Measurements from ENCODE around the gene HES6.
A peak's percentile ranks its signal among the peaks of the same experiment; 100 is the strongest.

HES6 gene

DNA sequence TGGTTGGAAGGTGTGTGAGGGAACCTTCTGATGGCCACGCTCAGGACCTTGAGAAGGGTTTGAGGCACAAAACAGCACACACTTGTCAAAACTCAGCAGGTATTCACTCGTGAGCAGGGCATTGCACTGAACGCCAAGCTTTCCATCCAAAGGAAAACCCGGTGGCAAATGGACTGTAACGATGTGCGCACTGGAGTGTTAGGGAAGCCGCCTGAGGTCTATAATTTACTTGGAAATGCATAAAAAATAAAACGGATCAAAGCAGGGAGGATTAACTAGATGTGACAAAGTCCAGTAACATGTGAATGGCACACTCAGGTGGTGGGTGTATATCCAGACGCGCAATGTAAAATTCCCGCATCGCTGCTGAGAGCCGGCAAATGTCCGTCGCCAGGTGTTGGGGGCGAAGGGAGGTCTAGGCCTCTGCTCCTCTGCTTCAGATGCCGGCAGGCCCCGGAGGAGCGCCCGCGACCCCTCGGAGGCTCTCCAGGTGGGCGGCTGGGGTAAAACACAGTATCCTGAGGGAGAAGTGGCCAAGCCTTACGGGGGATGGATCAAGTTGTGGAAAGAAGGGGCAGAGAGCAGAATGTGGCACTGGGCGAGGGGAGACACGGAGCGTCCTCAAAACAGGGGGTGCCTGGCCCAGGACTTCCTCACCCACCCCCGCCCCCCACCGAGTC lies 15.3 kb downstream of the HES6 start:
- 94 to 95% methylated on average over 28 of the region's 29 CpGs for WGBS, 2 experiments
- Histone ChIP-seq H3K4me1 (ENCODE audit: control insufficient read depth, insufficient read depth, low read length) (no peaks in the 10 kb centered on the region), H3K27me3 (ENCODE audit: control insufficient read depth, insufficient read depth, low read length, poor library complexity, severe bottlenecking) (no peaks in the 10 kb centered on the region), H3K4me3 (ENCODE audit: insufficient read depth, low read depth, low read length) (no peak overlapping the region), H3K36me3 (ENCODE audit: control insufficient read depth, insufficient read depth, low read length) (no peaks in the 10 kb centered on the region), H3K27ac (ENCODE audit: insufficient read depth, low read depth, low read length, poor library complexity, severe bottlenecking) (no peak overlapping the region), H3K9me3 (ENCODE audit: control insufficient read depth, low read length) (no peaks in the 10 kb centered on the region)

DNA sequence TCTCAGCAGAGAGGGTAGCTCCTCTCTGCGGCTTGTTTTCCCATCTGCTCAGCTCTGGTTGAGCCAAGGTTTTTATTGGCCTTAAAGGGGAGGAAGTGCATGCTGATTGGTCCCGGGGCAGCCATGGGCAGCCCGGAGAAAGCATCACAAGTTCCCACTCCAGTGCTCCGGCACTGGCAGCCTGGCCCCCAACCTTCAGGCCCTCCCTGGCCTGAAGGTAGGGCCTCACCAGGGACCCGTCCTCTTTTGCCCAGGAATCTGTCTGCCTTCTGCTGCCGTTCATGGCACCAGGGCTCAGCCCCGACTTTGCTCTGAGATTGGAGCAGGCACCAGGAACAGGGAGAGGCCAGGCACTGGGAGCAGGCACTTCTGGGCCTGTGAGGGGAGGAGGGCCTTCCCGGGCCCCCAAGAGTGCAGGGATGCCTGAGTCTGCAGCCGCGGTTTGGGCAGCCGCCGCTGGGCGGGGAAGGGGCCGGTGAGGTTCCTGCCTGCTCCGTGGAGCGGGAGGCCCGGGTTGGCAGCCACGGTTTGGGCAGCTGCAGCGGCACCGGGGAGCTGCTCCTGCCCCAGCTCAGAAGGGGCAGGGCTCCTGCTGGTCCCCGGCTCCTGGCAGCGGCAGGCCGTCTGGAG lies 18.8 kb downstream of the HES6 start:
- Histone ChIP-seq H3K9me3 (ENCODE audit: control insufficient read depth, low read length) (no peaks in the 10 kb centered on the region), H3K27ac (ENCODE audit: insufficient read depth, low read depth, low read length, poor library complexity, severe bottlenecking) (no peak overlapping the region), H3K4me1 (ENCODE audit: control insufficient read depth, insufficient read depth, low read length) (no peaks in the 10 kb centered on the region), H3K27me3 (ENCODE audit: control insufficient read depth, insufficient read depth, low read length, poor library complexity, severe bottlenecking) (no peaks in the 10 kb centered on the region), H3K36me3 (ENCODE audit: control insufficient read depth, insufficient read depth, low read length) (no peaks in the 10 kb centered on the region), H3K4me3 (ENCODE audit: insufficient read depth, low read depth, low read length) (no peak overlapping the region)
- 87 to 89% methylated on average over 23 of the region's 23 CpGs for WGBS, 2 experiments

DNA sequence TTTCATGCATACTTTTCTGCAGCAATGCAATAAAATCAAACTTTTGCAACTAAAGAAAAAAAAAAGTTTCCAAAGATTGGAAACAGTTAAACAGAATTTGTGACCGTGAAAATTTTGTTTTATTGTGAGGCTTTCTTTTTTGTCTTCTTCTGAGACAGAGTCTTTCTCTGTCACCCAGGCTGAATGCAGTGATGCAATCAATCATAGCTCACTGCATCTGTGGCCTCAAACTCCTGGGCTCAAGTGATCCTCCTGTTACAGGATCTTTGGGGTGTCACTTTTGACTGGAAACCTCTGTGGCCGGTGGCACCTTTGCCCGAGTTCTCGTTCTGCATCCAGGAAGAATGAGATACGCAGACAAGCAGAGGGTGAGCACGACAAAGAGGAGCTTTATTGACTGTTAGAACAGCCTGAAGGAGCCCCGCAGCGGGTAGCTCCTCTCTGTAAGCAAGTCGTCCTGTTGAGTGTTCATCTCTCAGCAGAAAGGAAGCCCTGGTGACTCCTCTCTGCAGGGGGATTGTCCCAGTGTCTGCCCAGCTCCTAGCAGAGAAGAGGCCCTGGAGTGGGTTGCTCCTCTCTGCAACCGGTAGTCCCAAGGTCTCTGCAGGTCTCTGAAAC lies 19.5 kb downstream of the HES6 start:
- Histone ChIP-seq H3K4me3 (ENCODE audit: insufficient read depth, low read depth, low read length) (no peak overlapping the region), H3K4me1 (ENCODE audit: control insufficient read depth, insufficient read depth, low read length) (no peaks in the 10 kb centered on the region), H3K27ac (ENCODE audit: insufficient read depth, low read depth, low read length, poor library complexity, severe bottlenecking) (no peak overlapping the region), H3K36me3 (ENCODE audit: control insufficient read depth, insufficient read depth, low read length) (no peaks in the 10 kb centered on the region), H3K27me3 (ENCODE audit: control insufficient read depth, insufficient read depth, low read length, poor library complexity, severe bottlenecking) (no peaks in the 10 kb centered on the region), H3K9me3 (ENCODE audit: control insufficient read depth, low read length) (no peaks in the 10 kb centered on the region)
- WGBS, 2 experiments: 73 to 75% methylated on average over 10 of the region's 10 CpGs

DNA sequence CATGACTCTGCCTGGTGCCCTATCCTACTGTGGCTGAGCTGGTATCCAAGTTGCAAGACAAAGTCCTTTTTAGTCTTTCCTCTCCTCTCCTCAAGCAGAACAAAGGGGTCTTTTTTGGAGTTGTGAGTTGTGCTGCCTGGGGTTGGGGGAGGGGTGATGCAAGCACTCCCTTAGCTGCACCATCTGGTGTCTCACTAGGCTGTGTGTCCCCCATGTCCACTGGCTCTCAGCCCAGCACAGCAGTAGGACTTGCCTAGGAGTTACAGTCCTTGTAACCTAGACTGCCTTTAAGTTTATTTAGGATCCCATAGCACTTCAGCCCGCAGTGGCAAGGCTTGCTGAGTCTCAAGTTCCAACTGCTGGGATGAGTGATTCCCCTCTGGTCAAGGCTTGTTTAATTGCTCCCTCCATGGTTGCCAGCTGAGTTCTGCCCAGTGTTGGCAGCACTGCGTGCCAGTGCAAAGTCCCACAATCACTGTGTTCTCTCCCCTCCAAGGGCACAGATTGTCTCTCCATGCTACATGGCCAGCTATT lies 23.1 kb downstream of the HES6 start:
- Histone ChIP-seq H3K27me3 (ENCODE audit: control insufficient read depth, insufficient read depth, low read length, poor library complexity, severe bottlenecking) (no peaks in the 10 kb centered on the region), H3K9me3 (ENCODE audit: control insufficient read depth, low read length) (no peaks in the 10 kb centered on the region), H3K27ac (ENCODE audit: insufficient read depth, low read depth, low read length, poor library complexity, severe bottlenecking) (no peak overlapping the region), H3K4me3 (ENCODE audit: insufficient read depth, low read depth, low read length) (no peak overlapping the region), H3K4me1 (ENCODE audit: control insufficient read depth, insufficient read depth, low read length) (no peaks in the 10 kb centered on the region), H3K36me3 (ENCODE audit: control insufficient read depth, insufficient read depth, low read length) (no peaks in the 10 kb centered on the region)
- 93 to 94% methylated on average over 2 of the region's 2 CpGs for WGBS, 2 experiments

DNA sequence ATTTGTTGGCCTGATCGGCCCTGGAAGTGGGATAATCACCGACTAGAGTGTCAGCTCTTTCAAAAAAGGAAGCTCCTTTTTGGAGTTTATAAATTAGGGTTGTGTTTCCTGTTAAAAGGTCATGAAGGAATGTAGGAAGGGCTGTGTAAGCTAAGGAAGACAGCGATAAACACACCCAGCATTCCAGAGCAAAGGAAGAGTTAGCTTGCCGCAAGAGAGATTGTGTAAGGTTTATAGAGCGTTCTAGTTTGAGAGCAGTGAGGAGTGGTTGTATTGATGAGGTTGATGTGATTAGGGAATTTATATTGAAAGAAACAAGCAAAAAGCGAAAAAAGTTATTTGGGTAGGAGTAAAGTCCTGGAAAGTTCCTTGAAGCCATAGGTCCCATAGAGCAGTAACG lies 32.8 kb downstream of the HES6 start:
- H3K27ac ChIP-seq (ENCODE audit: insufficient read depth, low read depth, low read length, poor library complexity, severe bottlenecking): no peak overlapping the region
- H3K4me3 ChIP-seq (ENCODE audit: insufficient read depth, low read depth, low read length): no peak overlapping the region
- 86 to 88% methylated on average over 7 of the region's 7 CpGs for WGBS, 2 experiments
- H3K36me3 ChIP-seq (ENCODE audit: control insufficient read depth, insufficient read depth, low read length): no peaks in the 10 kb centered on the region
- no peaks in the 10 kb centered on the region for H3K9me3 ChIP-seq (ENCODE audit: control insufficient read depth, low read length)
- H3K4me1 ChIP-seq (ENCODE audit: control insufficient read depth, insufficient read depth, low read length): peaks cover 6% of the 10 kb centered on the region
- H3K27me3 ChIP-seq (ENCODE audit: control insufficient read depth, insufficient read depth, low read length, poor library complexity, severe bottlenecking): peaks cover 17% of the 10 kb centered on the region

DNA sequence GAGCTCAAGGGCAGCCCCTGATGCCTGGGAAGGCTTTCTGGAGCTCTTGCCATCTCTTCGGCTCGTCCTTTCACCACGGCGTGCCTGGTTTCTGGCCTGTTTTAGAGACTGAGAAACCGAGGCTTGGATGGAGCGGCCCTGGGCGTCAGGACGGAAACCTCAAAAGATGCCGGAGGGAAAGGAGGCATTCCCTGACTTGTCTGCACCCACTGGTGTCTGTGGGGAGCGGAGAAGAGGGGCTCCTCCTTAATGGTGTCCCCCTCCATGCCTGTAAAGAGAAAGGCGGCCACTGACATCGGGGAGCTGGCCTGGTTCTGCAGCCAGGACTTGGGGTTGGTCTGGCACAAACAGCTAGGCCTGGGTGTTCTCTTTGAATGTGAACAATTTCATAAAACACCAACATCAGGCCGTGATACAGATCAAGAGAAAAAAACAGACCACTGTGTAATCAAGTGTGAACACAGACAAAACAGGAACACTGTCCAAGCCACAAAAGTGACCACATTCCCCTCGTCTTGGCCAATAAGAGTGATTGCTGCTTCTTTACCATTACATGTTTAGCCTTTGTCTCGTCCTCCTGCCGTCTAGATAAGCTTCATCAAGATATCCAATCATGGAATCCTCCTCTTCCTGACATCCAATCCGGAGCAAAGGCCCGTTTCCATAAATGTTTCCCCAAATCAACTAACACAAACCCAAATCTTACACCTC lies 35.7 kb downstream of the HES6 start:
- Histone ChIP-seq H3K4me3 (ENCODE audit: insufficient read depth, low read depth, low read length) (peak overlapping the region; percentile 37), H3K27ac (ENCODE audit: insufficient read depth, low read depth, low read length, poor library complexity, severe bottlenecking) (no peak overlapping the region)
- WGBS, 2 experiments: 78 to 79% methylated on average over 18 of the region's 18 CpGs

DNA sequence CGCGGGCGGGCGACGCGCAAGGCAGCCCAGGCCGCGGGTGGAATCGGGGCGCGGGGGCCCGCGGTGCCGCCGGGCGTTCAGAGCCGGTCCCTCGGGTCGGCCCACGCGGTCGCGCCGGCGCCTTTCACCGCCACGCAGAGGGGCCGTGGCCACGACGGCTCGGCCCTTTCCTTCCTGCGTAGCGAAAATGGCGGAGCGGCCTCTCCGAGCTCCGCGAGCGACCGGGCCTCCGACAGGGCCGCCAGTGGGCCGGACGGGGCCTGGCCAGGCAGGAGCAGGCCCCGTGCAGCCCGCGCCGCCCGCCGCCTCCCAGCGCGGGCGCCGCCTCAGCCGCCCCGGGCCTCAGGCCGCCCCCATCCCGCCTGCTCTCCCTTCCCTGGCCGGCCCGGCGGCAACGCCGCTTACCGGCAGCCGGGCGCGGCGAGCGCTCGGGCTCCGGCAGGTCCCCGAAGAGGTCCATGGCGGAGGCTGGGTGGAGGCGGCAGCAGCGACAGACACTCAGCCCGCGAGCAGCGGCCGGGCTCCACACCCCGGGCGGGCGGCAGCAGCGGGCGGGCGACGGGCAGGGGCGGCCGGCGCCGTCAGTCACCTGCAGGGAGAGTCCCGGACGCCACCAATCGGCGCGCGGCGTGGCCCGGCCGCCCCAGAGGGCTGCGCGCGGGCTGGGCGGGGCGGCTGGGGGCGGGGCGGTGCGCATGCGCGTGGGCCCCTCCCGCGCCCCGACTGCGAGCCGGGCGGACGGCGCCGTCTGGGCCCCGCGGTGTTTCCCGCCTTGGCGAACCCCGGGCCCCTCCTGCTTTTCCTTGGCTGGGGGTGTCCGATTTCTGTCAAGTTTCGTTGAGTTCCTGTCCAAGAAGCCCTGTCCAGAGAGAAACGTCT lies 36.5 kb downstream of the HES6 start, which contains the start of gene ILKAP:
Gene ILKAP, minus strand, starts transcription at position 602 of the 879 bp plus-strand sequence. Its CDS starts 142 bp downstream, at position 460.
- Histone ChIP-seq H3K4me1 (ENCODE audit: control insufficient read depth, insufficient read depth, low read length) (peaks cover 7% of the 10 kb centered on the region), H3K36me3 (ENCODE audit: control insufficient read depth, insufficient read depth, low read length) (no peaks in the 10 kb centered on the region), H3K27me3 (ENCODE audit: control insufficient read depth, insufficient read depth, low read length, poor library complexity, severe bottlenecking) (peaks cover 6% of the 10 kb centered on the region), H3K4me3 (ENCODE audit: insufficient read depth, low read depth, low read length) (peak within 1 kb of the TSS; percentile 72), H3K9me3 (ENCODE audit: control insufficient read depth, low read length) (no peaks in the 10 kb centered on the region), H3K27ac (ENCODE audit: insufficient read depth, low read depth, low read length, poor library complexity, severe bottlenecking) (no peak within 1 kb of the TSS)
- 0% methylated on average over 126 of the region's 126 CpGs for WGBS, 2 experiments

More for the DNA sequence above, 35.7 kb downstream of the HES6 start:
- no peaks in the 10 kb centered on the region for H3K9me3 ChIP-seq (ENCODE audit: control insufficient read depth, low read length)
- H3K4me1 ChIP-seq (ENCODE audit: control insufficient read depth, insufficient read depth, low read length): peaks cover 7% of the 10 kb centered on the region
- peaks cover 6% of the 10 kb centered on the region for H3K27me3 ChIP-seq (ENCODE audit: control insufficient read depth, insufficient read depth, low read length, poor library complexity, severe bottlenecking)
- H3K36me3 ChIP-seq (ENCODE audit: control insufficient read depth, insufficient read depth, low read length): no peaks in the 10 kb centered on the region

DNA sequence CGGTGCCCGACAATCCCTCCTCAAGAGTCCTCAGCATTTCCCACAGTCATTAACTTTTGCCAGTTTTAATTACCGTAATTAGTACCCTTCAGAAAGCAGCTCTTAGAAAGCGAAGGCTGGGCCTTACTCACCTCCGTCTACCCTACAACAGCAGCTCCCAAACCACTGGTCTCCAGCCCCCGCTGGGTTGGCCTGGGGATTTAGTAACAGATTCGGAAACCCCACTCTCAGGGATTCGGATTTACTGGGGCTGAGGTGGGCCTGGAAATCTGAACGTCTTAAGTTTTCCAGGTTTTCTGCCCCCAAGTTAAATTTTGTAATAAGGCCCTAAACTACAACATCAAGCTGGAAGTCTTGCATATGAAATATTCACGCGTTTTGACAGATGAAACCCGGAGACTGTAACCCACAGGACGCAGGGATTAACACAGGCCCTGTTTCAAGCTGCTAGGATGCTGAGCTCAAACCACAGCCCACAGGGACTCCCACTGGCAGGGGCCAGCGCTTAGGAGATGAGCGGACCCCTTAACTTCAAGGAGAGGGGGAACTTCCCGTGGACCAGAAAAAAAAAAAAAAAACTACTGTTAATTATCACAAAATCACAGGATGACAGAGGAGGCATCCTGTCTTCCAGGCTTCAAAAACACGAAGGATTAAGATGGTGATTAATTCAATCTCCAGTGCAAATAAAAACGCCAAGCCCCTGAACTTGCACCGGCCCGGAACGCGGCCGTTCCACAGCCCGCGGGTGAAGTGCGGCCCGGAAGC lies 37.3 kb downstream of the HES6 start:
- H3K27ac ChIP-seq (ENCODE audit: insufficient read depth, low read depth, low read length, poor library complexity, severe bottlenecking): no peak overlapping the region
- H3K27me3 ChIP-seq (ENCODE audit: control insufficient read depth, insufficient read depth, low read length, poor library complexity, severe bottlenecking): peaks cover 1% of the 10 kb centered on the region
- 15 to 16% methylated on average over 27 of the region's 27 CpGs for WGBS, 2 experiments
- H3K36me3 ChIP-seq (ENCODE audit: control insufficient read depth, insufficient read depth, low read length): no peaks in the 10 kb centered on the region
- peaks cover 7% of the 10 kb centered on the region for H3K4me1 ChIP-seq (ENCODE audit: control insufficient read depth, insufficient read depth, low read length)
- H3K9me3 ChIP-seq (ENCODE audit: control insufficient read depth, low read length): no peaks in the 10 kb centered on the region
- peak overlapping the region; percentile 72 for H3K4me3 ChIP-seq (ENCODE audit: insufficient read depth, low read depth, low read length)

DNA sequence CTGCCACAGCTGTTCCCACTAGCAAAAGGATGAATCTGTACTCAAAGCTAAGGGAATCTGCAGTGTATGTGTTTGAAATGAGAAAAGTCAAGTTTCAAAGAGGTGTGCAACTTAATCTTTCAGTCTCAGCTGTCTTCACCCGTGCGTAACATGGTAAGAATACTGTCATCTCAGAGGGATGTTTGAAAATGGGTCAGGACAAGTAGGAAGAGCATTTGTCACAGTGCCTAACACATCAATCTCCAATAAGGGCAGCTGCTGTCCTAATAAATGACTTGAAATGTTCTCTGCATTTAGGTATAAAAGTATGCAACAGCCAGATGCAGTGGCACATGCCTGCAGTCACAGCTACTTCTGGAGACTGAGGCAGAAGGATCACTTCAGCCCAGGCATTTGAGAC lies 49.4 kb downstream of the HES6 start:
- Histone ChIP-seq H3K27ac (ENCODE audit: insufficient read depth, low read depth, low read length, poor library complexity, severe bottlenecking) (no peak overlapping the region), H3K4me1 (ENCODE audit: control insufficient read depth, insufficient read depth, low read length) (peaks cover 8% of the 10 kb centered on the region), H3K4me3 (ENCODE audit: insufficient read depth, low read depth, low read length) (no peak overlapping the region), H3K9me3 (ENCODE audit: control insufficient read depth, low read length) (no peaks in the 10 kb centered on the region), H3K27me3 (ENCODE audit: control insufficient read depth, insufficient read depth, low read length, poor library complexity, severe bottlenecking) (no peaks in the 10 kb centered on the region), H3K36me3 (ENCODE audit: control insufficient read depth, insufficient read depth, low read length) (peaks cover 28% of the 10 kb centered on the region)
- 95 to 98% methylated on average over 2 of the region's 2 CpGs for WGBS, 2 experiments
